Activated CD4-positive, alpha-beta T cell treated with anti-CD3 and anti-CD28 coated beads, Interleukin-2, amount 10 ng/mL, durations not matched to agents 24 days and 14 days (primary cell): ENCODE measurements around the gene TAF8. TPM values are rescaled to one million over a fixed set of nuclear protein-coding genes. Genes with fewer than 3 reads are reported as not detected.

Source experiments
- DNase-seq: peaks from one replicate; pipeline ENCODE4 v3.0.0; 2022
- H3K27ac Mint-ChIP-seq: one replicate; pipeline ENCODE4 v1.8.0; 2022; ENCODE audit warnings: mild to moderate bottlenecking, mixed read lengths
- H3K27me3 Mint-ChIP-seq: one replicate; pipeline ENCODE4 v1.8.0; 2022; ENCODE audit warnings: mixed read lengths
- H3K36me3 Mint-ChIP-seq: one replicate; pipeline ENCODE4 v1.8.0; 2022; ENCODE audit warnings: low read depth, mild to moderate bottlenecking, mixed read lengths
- H3K4me1 Mint-ChIP-seq: one replicate; pipeline ENCODE4 v1.8.0; 2021; ENCODE audit warnings: mixed read lengths
- H3K4me3 Mint-ChIP-seq: one replicate; pipeline ENCODE4 v1.8.0; 2022; ENCODE audit warnings: mild to moderate bottlenecking, moderate library complexity, mixed read lengths
- H3K9me3 Mint-ChIP-seq: one replicate; pipeline ENCODE4 v1.8.0; 2021; ENCODE audit warnings: mixed read lengths
- intact Hi-C: fragments of 100-400 bp; cut with micrococcal nuclease; formaldehyde crosslinking; loops from one replicate; pipeline ENCODE4 v1.15.1; 2023
- total RNA-seq: library from RNA; stranded (reverse); gene quantifications from 2 replicates; pipeline ENCODE4 v1.2.3, GENCODE V29; 2022

TAF8 gene
- total RNA-seq, 1 donor from 2014 or later = 38.7 TPM

GRCh38 chr6:42103753-42104094, 53.4 kb downstream of the TAF8 start:
- intact Hi-C loops = loop anchor here (1.0 to 2.0 kb wide), 2 partner anchors 28 to 63 kb away; no protein-coding TSS in a partner anchor
- no peaks in the 10 kb centered on the region for H3K36me3 Mint-ChIP-seq
- peaks cover 4% of the 10 kb centered on the region for H3K27me3 Mint-ChIP-seq
- H3K9me3 Mint-ChIP-seq = no peaks in the 10 kb centered on the region
- no peak for DNase-seq
- peak overlapping the region; percentile 78 for H3K4me3 Mint-ChIP-seq
- H3K4me1 Mint-ChIP-seq = peaks cover 32% of the 10 kb centered on the region
- peak overlapping the region; percentile 78 for H3K27ac Mint-ChIP-seq

- Mint-ChIP-seq H3K9me3 (no peaks in the 10 kb centered on the region), H3K27me3 (peaks cover 6% of the 10 kb centered on the region), H3K4me3 (peak overlapping the region; percentile 78), H3K36me3 (no peaks in the 10 kb centered on the region), H3K27ac (peak overlapping the region; percentile 78), H3K4me1 (peaks cover 29% of the 10 kb centered on the region)
- intact Hi-C loops = loop anchor here (1.0 to 2.0 kb wide), 2 partner anchors 29 to 63 kb away; no protein-coding TSS in a partner anchor
- peak; percentile 92 for DNase-seq
Measured at GRCh38 chr6:42104095-42104803, 53.9 kb downstream of the TAF8 start.

- no peak for DNase-seq
- Mint-ChIP-seq H3K4me3 (peak overlapping the region; percentile 44), H3K9me3 (no peaks in the 10 kb centered on the region), H3K27me3 (peaks cover 7% of the 10 kb centered on the region), H3K27ac (no peak overlapping the region), H3K4me1 (peaks cover 27% of the 10 kb centered on the region), H3K36me3 (no peaks in the 10 kb centered on the region)
- intact Hi-C loops = loop anchor here (1.0 to 2.0 kb wide), 2 partner anchors 29 to 62 kb away; no protein-coding TSS in a partner anchor
Measured at GRCh38 chr6:42104804-42105125, 54.4 kb downstream of the TAF8 start.

DNA sequence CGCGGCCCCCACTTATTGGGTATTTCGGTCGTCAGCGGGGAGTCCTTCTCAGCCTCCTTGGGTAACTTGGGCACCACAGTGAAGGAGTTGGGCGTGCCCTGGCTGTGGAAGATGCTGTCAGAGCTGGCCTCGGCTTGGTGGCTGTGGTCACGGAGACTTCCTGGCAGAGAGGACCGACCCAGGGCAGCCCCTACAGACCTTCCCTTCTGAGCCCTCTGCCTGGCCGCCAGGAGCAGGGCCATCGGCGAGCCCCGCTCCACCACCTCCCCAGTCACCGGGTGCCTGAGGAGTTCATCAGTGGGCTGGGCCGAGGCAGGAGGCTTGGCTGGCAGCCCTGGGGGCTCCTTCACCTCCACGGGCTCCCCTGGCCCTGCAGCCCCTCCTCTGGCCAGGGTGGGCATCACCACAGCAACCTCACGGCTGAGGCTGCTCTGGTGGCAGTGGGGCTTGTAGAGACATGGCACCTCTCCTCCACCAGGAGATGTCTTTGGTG, 54.9 kb downstream of the TAF8 start:
- Mint-ChIP-seq H3K27me3 (peaks cover 11% of the 10 kb centered on the region), H3K4me1 (peaks cover 23% of the 10 kb centered on the region), H3K27ac (no peak overlapping the region), H3K4me3 (peak overlapping the region; percentile 44), H3K36me3 (no peaks in the 10 kb centered on the region), H3K9me3 (no peaks in the 10 kb centered on the region)
- no peak for DNase-seq
- intact Hi-C loops = loop anchor here (2.0 kb wide), 1 partner anchor 62 kb away; no protein-coding TSS in a partner anchor

DNA sequence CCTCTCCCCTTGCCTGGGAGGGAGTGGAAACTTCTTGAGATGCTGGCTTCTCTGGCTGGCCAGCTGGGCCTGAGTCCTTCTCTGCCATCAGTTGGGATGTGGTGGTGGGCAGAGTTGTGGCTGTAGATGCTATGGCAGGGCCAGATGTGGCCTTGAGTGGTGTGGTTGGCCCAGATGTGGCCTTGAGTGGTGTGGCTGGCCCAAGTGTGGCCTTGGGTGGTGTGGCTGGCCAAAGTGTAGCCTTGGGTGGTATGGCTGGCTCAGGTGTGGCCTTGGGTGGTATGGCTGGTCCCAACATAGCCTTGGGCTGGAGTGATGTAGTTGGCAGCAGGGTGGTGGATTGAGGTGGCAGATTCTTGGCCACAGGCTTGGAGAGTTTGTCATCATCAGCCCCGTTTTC, 55.4 kb downstream of the TAF8 start:
- Mint-ChIP-seq H3K27ac (no peak overlapping the region), H3K4me1 (peaks cover 18% of the 10 kb centered on the region), H3K9me3 (no peaks in the 10 kb centered on the region), H3K27me3 (peaks cover 11% of the 10 kb centered on the region), H3K4me3 (no peak overlapping the region), H3K36me3 (no peaks in the 10 kb centered on the region)
- DNase-seq = no peak
- intact Hi-C loops = loop anchor here (2.0 kb wide), 1 partner anchor 61 kb away; no protein-coding TSS in a partner anchor

DNA sequence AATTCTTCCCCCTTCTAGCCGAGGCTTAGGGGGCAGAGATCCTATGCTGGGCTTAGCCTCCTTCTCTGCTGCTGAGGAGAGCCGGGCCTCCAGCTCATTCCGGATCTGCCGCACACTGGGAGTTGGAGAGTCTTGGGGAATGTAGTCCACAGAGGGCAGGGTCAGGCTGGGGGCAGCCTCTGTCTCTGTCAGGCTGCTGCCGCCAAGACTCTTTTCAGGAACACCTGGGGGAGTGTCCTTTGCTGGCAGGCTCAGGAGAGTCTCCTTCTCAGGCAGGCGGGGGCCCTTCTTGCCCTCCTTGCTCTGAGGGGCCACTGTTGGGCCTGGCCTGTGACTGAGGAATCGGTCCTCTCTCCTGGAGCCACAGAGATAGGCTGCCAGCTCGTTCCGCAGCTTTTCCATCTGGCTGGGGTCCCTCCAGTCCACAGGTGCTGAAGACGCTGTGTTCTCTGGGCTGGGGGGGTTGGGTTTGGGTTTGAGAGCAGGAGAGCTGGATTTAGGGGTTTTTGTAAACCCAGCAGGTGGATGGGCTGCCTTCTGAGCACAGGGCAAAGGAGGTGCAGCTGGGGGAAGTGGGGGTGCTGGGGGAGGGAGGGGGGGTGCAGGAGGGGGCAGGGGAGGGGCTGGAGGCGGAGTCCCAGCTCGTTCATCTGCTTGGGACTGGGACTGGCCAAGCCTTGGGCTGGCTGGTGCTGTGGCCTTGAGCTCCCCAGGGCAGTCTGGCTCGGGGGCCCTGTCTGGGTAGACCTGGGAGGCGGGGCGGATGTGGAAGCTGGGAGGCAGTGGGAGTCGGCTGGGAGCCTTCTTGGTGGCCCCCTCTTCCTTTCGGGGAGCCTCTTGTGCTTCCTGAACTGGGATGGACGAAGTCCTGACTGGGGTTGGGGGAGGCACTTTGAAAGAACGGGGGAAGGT, 56.0 kb downstream of the TAF8 start:
- peaks cover 11% of the 10 kb centered on the region for H3K27me3 Mint-ChIP-seq
- H3K36me3 Mint-ChIP-seq = no peaks in the 10 kb centered on the region
- no peak overlapping the region for H3K4me3 Mint-ChIP-seq
- no peak for DNase-seq
- H3K9me3 Mint-ChIP-seq = no peaks in the 10 kb centered on the region
- H3K27ac Mint-ChIP-seq = no peak overlapping the region
- intact Hi-C loops = no loop called here
- peaks cover 14% of the 10 kb centered on the region for H3K4me1 Mint-ChIP-seq

- peaks cover 9% of the 10 kb centered on the region for H3K4me1 Mint-ChIP-seq
- no peaks in the 10 kb centered on the region for H3K36me3 Mint-ChIP-seq
- peaks cover 16% of the 10 kb centered on the region for H3K27me3 Mint-ChIP-seq
- H3K4me3 Mint-ChIP-seq = no peak overlapping the region
- H3K27ac Mint-ChIP-seq = no peak overlapping the region
- intact Hi-C loops = no loop called here
- DNase-seq = no peak
- H3K9me3 Mint-ChIP-seq = no peaks in the 10 kb centered on the region
Measured at GRCh38 chr6:42108071-42108470, 57.7 kb downstream of the TAF8 start.

DNA sequence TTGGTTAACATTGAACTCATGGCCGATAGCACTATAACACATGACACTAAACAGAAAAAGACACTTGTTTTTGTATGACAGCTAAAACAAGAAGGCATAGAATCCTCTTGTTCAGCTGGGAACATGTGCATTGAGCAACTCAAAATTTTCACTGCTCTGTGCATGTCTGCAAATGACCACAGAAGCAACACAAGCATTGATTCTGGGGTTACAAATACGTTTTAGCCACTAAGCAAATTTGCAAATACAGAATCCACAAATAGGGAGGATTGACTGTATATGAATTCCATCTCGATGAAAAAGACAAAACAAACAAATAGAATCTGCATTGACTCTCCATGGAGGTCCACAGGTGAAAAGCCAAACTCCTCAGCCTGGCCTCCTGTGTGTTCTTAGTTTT, 60.4 kb downstream of the TAF8 start:
- no peak for DNase-seq
- peaks cover 16% of the 10 kb centered on the region for H3K27me3 Mint-ChIP-seq
- no peaks in the 10 kb centered on the region for H3K36me3 Mint-ChIP-seq
- no peak overlapping the region for H3K4me3 Mint-ChIP-seq
- peaks cover 1% of the 10 kb centered on the region for H3K4me1 Mint-ChIP-seq
- no peaks in the 10 kb centered on the region for H3K9me3 Mint-ChIP-seq
- intact Hi-C loops = no loop called here
- no peak overlapping the region for H3K27ac Mint-ChIP-seq

GRCh38 chr6:42112351-42112750, 62.0 kb downstream of the TAF8 start:
- DNase-seq = no peak
- H3K4me1 Mint-ChIP-seq = no peaks in the 10 kb centered on the region
- intact Hi-C loops = no loop called here
- no peaks in the 10 kb centered on the region for H3K36me3 Mint-ChIP-seq
- no peaks in the 10 kb centered on the region for H3K9me3 Mint-ChIP-seq
- H3K27me3 Mint-ChIP-seq = peaks cover 24% of the 10 kb centered on the region
- H3K27ac Mint-ChIP-seq = no peak overlapping the region
- H3K4me3 Mint-ChIP-seq = no peak overlapping the region

- H3K27ac Mint-ChIP-seq = no peak overlapping the region
- peaks cover 19% of the 10 kb centered on the region for H3K27me3 Mint-ChIP-seq
- no peak for DNase-seq
- H3K36me3 Mint-ChIP-seq = no peaks in the 10 kb centered on the region
- intact Hi-C loops = no loop called here
- H3K9me3 Mint-ChIP-seq = no peaks in the 10 kb centered on the region
- H3K4me1 Mint-ChIP-seq = no peaks in the 10 kb centered on the region
- no peak overlapping the region for H3K4me3 Mint-ChIP-seq
Measured at GRCh38 chr6:42113936-42114636, 63.8 kb downstream of the TAF8 start.

DNA sequence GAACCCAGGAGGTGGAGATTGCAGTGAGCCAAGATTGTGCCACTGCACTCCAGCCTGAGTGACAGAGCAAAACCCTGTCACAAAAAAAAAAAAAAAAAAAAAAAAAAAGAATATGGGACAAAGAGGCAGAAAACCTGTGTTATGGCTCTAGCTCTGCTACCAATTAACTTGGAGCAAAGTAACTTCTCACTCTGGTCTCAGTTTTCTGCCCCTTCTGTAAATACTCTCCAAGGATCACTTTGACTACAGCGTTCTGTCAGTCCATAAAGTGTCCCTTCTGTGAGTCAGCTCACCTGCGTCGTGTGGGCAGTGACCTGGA, 67.5 kb downstream of the TAF8 start:
- Mint-ChIP-seq H3K9me3 (no peaks in the 10 kb centered on the region), H3K4me1 (no peaks in the 10 kb centered on the region), H3K36me3 (no peaks in the 10 kb centered on the region), H3K27ac (no peak overlapping the region), H3K4me3 (no peak overlapping the region), H3K27me3 (peaks cover 9% of the 10 kb centered on the region)
- no peak for DNase-seq
- intact Hi-C loops = no loop called here

DNA sequence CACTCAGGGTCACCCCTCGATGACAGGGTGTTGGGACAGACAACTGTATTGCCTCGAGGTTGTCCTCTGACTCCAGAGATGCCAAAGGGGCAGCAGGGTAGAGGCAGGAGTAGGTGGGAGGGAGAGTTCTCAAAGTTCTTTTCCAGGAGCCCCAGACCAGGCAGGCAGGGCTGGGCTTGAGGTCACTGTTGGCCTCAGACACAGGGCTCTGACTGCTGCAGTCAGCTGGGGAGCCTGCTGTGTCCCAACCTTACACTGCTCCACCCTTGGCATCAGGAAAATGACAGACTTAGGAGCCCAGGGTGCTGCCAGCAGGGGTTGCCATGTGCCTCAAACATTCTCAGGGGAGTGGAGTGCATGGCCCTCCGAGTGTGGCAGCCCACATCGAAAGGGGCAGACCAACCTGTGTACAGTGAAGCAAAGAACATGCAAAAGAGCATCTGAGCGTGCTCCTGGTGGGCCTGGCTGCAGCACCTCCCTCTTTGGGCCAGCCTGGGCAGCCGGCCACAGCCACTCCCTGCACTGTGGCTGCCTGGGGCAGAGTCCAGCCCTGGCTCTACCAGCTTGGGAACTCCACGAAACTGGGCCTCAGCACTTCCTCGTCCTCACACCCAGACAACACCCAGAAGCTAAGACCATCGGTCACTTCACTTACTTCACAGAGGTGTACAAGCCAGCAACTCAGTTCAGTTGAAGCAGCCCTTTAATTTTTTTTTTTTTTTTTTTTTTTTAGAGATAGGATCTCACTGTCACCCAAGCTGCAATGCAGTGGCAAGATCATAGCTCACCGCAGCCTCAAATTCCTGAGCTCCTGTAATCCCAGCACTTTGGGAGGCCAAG, 68.1 kb downstream of the TAF8 start:
- Mint-ChIP-seq H3K4me3 (no peak overlapping the region), H3K36me3 (no peaks in the 10 kb centered on the region), H3K4me1 (no peaks in the 10 kb centered on the region), H3K9me3 (no peaks in the 10 kb centered on the region), H3K27ac (no peak overlapping the region), H3K27me3 (peaks cover 9% of the 10 kb centered on the region)
- no peak for DNase-seq
- intact Hi-C loops = no loop called here
